Lower lobe of right lung (tissue), 2 donors: ENCODE measurements around the gene RHOH. TPM values are rescaled to one million over a fixed set of nuclear protein-coding genes. Genes with fewer than 3 reads are reported as not detected.

Source experiments
- ATAC-seq, 2 donors: fragments of 200-7000 bp; cut with Tn5 transposase; one replicate each; pipeline ENCODE4 v1.9.1; 2020 to 2022; ENCODE audit warnings: mild to moderate bottlenecking in 2 of 2, moderate library complexity in 2 of 2
- DNase-seq: peaks from one replicate; pipeline ENCODE4 v3.0.0-alpha.2; 2020
- H3K27ac ChIP-seq: fragments of 200-600 bp; one replicate; pipeline ENCODE4 v1.8.0; 2022
- H3K27me3 ChIP-seq: fragments of 200-600 bp; one replicate; pipeline ENCODE4 v1.8.0; 2022; ENCODE audit warnings: low read depth
- H3K36me3 ChIP-seq: fragments of 200-600 bp; one replicate; pipeline ENCODE4 v1.8.0; 2022; ENCODE audit warnings: mild to moderate bottlenecking
- H3K4me1 ChIP-seq: fragments of 200-600 bp; one replicate; pipeline ENCODE4 v1.8.0; 2022
- H3K4me3 ChIP-seq: fragments of 200-600 bp; one replicate; pipeline ENCODE4 v1.8.0; 2022; ENCODE audit warnings: mild to moderate bottlenecking
- H3K9me3 ChIP-seq: fragments of 200-600 bp; one replicate; pipeline ENCODE4 v1.8.0; 2022
- CTCF ChIP-seq: fragments of 200-600 bp; IDR thresholded peaks from one replicate; pipeline ENCODE4 v1.8.0; 2022; ENCODE audit warnings: antibody characterized with exemption, mild to moderate bottlenecking
- intact Hi-C: fragments of 100-400 bp; cut with DNase I; formaldehyde crosslinking; loops from one replicate; pipeline ENCODE4 v1.11.0; 2022
- total RNA-seq: library from RNA; stranded (reverse); fragmentation: NEBNext Ultra II Directional; extraction: Animal tissue kit (Norgen Biotek cat#: 25700); gene quantifications from one replicate; pipeline ENCODE4 v1.2.1, GENCODE V29; 2021
- donor health status: DM: no; HTN: yes; CAD: no; lungs with severe emphysema.

RHOH gene
- total RNA-seq, 1 donor from 2014 or later = 9.2 TPM

GRCh38 chr4:40269133-40269532 is 72.3 kb downstream of the RHOH start:
- intact Hi-C loops = no loop called here
- no peaks in the 10 kb centered on the region for H3K9me3 ChIP-seq
- H3K36me3 ChIP-seq = no peaks in the 10 kb centered on the region
- TF ChIP-seq CTCF = no peak
- peaks cover 7% of the 10 kb centered on the region for H3K4me1 ChIP-seq
- H3K27me3 ChIP-seq = no peaks in the 10 kb centered on the region
- H3K27ac ChIP-seq = no peak overlapping the region
- no peak overlapping the region for H3K4me3 ChIP-seq
- ATAC-seq (no peak), DNase-seq (no peak)

- Histone ChIP-seq H3K27ac (no peak overlapping the region), H3K27me3 (no peaks in the 10 kb centered on the region), H3K4me3 (no peak overlapping the region), H3K9me3 (no peaks in the 10 kb centered on the region), H3K36me3 (no peaks in the 10 kb centered on the region), H3K4me1 (no peaks in the 10 kb centered on the region)
- ATAC-seq (no peak), DNase-seq (no peak)
- intact Hi-C loops = no loop called here
- no peak for TF ChIP-seq CTCF
Measured at GRCh38 chr4:40270609-40271008, 73.8 kb downstream of the RHOH start.

- Histone ChIP-seq H3K4me3 (no peak overlapping the region), H3K4me1 (no peaks in the 10 kb centered on the region), H3K36me3 (no peaks in the 10 kb centered on the region), H3K27ac (no peak overlapping the region), H3K27me3 (no peaks in the 10 kb centered on the region), H3K9me3 (no peaks in the 10 kb centered on the region)
- DNase-seq (no peak), ATAC-seq (no peak)
- intact Hi-C loops = no loop called here
- TF ChIP-seq CTCF = no peak
Measured at GRCh38 chr4:40275065-40275730, 78.4 kb downstream of the RHOH start.

GRCh38 chr4:40276546-40276945 is 79.7 kb downstream of the RHOH start:
- Histone ChIP-seq H3K36me3 (no peaks in the 10 kb centered on the region), H3K9me3 (no peaks in the 10 kb centered on the region), H3K27ac (no peak overlapping the region), H3K27me3 (no peaks in the 10 kb centered on the region), H3K4me3 (no peak overlapping the region), H3K4me1 (no peaks in the 10 kb centered on the region)
- DNase-seq = no peak
- ATAC-seq = no peak
- intact Hi-C loops = no loop called here
- TF ChIP-seq CTCF = no peak

GRCh38 chr4:40280586-40280985 is 83.8 kb downstream of the RHOH start:
- no peak for ATAC-seq
- H3K36me3 ChIP-seq = no peaks in the 10 kb centered on the region
- H3K27ac ChIP-seq = no peak overlapping the region
- no peaks in the 10 kb centered on the region for H3K4me1 ChIP-seq
- H3K9me3 ChIP-seq = no peaks in the 10 kb centered on the region
- TF ChIP-seq CTCF = no peak
- no peak for DNase-seq
- H3K27me3 ChIP-seq = no peaks in the 10 kb centered on the region
- no peak overlapping the region for H3K4me3 ChIP-seq
- intact Hi-C loops = no loop called here
